ENCODE measurements around the gene TBL1X. TPM values are rescaled to one million over a fixed set of nuclear protein-coding genes. Genes with fewer than 3 reads are reported as not detected.

The TBL1X gene
- total and polyA plus RNA-seq, 2 of the 8 experiments (the other 6 are each of a cell fraction or from before 2014, with no cell fraction given), result 13.3 to 25.6 TPM

GRCh38 chrX:9664224-9664623 lies 199.4 kb downstream of the TBL1X start (continued):
- TF ChIP-seq NRF1 (IDR thresholded peaks at IDR 0.05; ENCODE audit: low read depth, low read length), result no peak
- TF ChIP-seq ZNF274 (IDR thresholded peaks at IDR 0.05; ENCODE audit: borderline replicate concordance, extremely low read depth, low read length), result no peak
- no peak for TF ChIP-seq MAX (IDR thresholded peaks at IDR 0.05)
- TF ChIP-seq POU5F1 (IDR thresholded peaks at IDR 0.05; ENCODE audit: low read depth, low read length), result no peak

Measured in H1 (cell line).